DND-41 (cell line): ENCODE data around the gene OPHN1.

Source experiments
- CTCF ChIP-seq: IDR thresholded peaks from 2 replicates; pipeline ENCODE4 v1.5.1; 2012; ENCODE audit warnings: borderline replicate concordance, low read length, moderate library complexity, mild to moderate bottlenecking; ENCODE audit not compliant: poor library complexity, severe bottlenecking; ENCODE audit errors: extremely low read depth
- EZH2 ChIP-seq: IDR thresholded peaks from 3 replicates; pipeline ENCODE4 v1.6.1; 2012; ENCODE audit warnings: borderline replicate concordance, low read depth, mild to moderate bottlenecking, moderate library complexity, low read length, inconsistent platforms; ENCODE audit not compliant: severe bottlenecking

GRCh38 chrX:68147848-68148247 lies 285.4 kb downstream of the OPHN1 start:
- TF ChIP-seq CTCF: no peak
- TF ChIP-seq EZH2: no peak
